ENCODE data around the gene SORCS3. TPM values are rescaled to one million over a fixed set of nuclear protein-coding genes. Genes with fewer than 3 reads are reported as not detected.

Gene SORCS3
- total RNA-seq, 2 donors from 2014 or later: not detected

DNA sequence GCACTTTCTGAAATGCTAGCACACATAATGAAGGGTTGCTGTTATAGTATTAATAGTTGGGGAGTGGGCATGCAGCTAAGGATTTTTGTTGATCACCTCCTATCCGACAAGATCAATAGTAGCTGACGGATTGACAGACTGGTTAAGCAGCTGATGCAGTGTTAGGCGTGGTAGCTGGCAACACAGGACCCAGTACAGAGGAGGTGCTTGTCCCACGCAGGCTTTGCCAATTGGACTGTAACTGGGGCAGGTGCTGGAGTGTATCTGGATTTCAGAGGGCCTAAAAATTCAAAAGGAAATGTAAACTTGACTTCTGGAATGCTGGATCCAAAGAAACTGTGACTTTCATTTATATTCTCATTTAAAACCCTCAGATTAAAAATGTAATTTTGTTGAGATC, 340.9 kb downstream of the SORCS3 start:
- no peak overlapping the region for H3K27ac Mint-ChIP-seq
- H3K27me3 Mint-ChIP-seq: peaks cover 0 to 5% of the 10 kb centered on the region in 2 donors
- no peak overlapping the region for H3K4me3 Mint-ChIP-seq
- ATAC-seq: no peak
- no peak for DNase-seq (ENCODE audit: low spot score)
- H3K9me3 Mint-ChIP-seq: peaks cover 4% of the 10 kb centered on the region
- no peaks in the 10 kb centered on the region for H3K4me1 Mint-ChIP-seq (ENCODE audit: low read depth in 2 of 2)
- H3K36me3 Mint-ChIP-seq: no peaks in the 10 kb centered on the region

DNA sequence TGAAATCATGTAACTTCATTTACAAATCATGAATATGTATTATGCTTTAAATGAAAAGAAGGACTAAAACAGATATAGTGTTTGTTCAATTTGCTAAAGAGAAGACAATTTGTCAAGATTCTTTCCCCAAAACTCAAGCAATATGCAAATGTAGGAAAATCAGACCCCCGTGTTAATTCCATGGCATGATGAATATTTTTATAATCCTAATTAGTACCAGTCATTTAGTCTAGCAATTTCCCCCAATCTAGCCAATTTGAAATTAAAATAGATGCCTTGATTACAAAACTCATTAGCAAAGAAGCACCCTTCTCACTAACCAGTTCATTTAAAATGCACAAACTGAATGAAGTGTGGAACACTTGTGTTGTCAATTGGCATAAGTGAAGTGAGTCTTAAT, 347.6 kb downstream of the SORCS3 start:
- Mint-ChIP-seq H3K27me3 (no peaks in the 10 kb centered on the region), H3K4me3 (no peak overlapping the region), H3K36me3 (no peaks in the 10 kb centered on the region), H3K27ac (no peak overlapping the region), H3K9me3 (peaks cover 6% of the 10 kb centered on the region), H3K4me1 (ENCODE audit: low read depth in 2 of 2) (no peaks in the 10 kb centered on the region)
- ATAC-seq (no peak), DNase-seq (ENCODE audit: low spot score) (no peak)

DNA sequence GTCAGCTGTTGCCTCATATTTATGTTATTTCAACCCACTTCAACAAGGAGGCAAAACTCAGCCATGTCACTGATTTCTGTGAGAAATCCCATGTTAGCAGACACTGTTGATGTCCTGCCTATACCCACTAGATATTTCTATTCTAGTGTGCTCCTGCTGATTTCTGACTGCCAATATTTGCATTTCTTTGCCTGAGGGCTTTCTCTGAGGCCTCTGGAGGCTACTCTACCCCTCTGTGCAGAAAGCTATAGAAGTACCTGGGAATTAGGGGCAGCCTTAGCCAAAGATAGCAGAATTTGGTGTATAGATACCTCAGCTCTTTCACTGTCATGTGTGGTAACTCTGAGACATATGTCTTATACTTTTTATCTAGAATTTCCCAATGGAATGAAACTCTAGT, 348.8 kb downstream of the SORCS3 start:
- Mint-ChIP-seq H3K4me1 (ENCODE audit: low read depth in 2 of 2) (no peaks in the 10 kb centered on the region), H3K27me3 (no peaks in the 10 kb centered on the region)
- no peak for ATAC-seq

DNA sequence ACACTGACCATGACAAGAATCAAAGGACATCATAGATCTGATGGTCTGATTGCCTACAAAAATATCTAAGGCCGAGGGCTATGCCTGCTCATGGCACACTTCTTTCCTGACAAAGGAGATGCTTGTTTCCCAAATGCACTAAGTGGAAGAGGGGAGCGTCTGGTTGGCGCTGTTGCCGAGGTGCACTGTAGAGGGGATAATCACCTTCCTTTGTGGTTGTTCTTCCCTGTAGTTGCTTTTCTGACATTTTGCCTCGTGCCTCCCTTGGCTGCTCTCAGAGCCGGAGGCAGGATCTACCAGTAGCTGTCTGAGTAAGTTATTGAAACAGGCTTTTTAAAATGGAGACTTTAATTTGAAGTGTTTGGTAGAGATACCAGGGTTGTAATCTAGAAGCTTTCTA, 352.0 kb downstream of the SORCS3 start:
- H3K36me3 Mint-ChIP-seq: no peaks in the 10 kb centered on the region
- peaks cover 8% of the 10 kb centered on the region for H3K9me3 Mint-ChIP-seq
- no peak for DNase-seq (ENCODE audit: low spot score)
- no peak overlapping the region for H3K27ac Mint-ChIP-seq
- no peaks in the 10 kb centered on the region for H3K27me3 Mint-ChIP-seq
- H3K4me1 Mint-ChIP-seq (ENCODE audit: low read depth in 2 of 2): no peaks in the 10 kb centered on the region
- no peak for ATAC-seq
- no peak overlapping the region for H3K4me3 Mint-ChIP-seq

More for the DNA sequence above, 348.8 kb downstream of the SORCS3 start:
- H3K27ac Mint-ChIP-seq: no peak overlapping the region
- H3K9me3 Mint-ChIP-seq: peaks cover 4% of the 10 kb centered on the region
- H3K4me3 Mint-ChIP-seq: no peak overlapping the region
- no peaks in the 10 kb centered on the region for H3K36me3 Mint-ChIP-seq
- no peak for DNase-seq (ENCODE audit: low spot score)

DNA sequence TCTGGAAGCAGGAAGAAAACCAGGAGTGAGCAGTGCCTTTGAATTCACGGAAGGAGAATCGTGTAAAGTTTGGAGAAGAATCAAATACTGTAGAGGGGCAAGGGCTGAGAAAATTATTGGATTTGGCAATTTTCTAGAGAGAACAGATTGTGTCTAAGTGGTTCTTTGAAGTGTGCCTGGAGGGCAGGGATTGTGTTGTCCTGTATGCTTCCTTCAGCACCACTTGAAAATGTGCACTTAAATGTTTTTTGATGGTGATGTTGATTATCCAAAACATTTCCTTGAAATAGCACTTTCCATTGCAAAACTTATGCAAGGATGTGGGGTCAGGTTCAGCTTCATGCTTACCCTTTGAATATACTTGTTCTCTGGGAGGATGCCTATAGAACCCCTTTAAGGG, 360.2 kb downstream of the SORCS3 start:
- Mint-ChIP-seq H3K4me3 (no peak overlapping the region), H3K27ac (no peak overlapping the region), H3K27me3 (peaks cover 5 to 7% of the 10 kb centered on the region in 2 donors), H3K4me1 (ENCODE audit: low read depth in 2 of 2) (no peaks in the 10 kb centered on the region), H3K36me3 (no peaks in the 10 kb centered on the region), H3K9me3 (peaks cover 12% of the 10 kb centered on the region)
- ATAC-seq (no peak), DNase-seq (ENCODE audit: low spot score) (no peak)

DNA sequence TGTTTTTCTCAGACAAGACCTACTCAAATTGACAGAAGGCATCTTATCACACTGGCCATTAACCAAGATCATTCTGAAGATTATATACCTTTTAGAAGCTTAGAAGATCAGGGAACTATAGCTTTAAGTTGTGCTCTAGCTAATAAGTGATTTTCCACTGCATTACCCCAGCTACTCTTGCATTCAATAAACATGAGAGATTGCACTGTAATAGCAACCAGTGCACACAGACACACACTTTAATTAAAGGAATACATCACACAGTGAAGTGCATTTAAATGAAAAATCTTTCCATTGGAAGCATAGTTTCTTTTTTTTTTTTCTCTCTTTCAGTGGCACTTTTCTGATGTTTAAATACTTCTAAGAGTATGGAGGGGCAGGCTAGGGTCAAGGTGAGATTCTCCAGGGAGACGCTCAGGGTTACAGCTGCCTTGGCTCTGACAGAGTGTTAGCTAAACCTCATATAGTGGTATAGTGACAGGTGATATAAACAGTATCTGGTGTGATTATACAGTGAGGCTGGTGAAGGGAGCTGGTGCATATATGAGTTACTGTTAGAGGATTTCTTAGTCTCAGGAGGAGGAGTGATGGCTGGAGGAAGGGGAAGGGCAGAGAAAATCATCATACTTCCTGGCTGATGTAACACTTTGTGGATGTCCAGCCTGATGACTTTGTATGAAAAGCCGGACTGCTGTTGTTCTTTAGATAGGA, 369.5 kb downstream of the SORCS3 start:
- Mint-ChIP-seq H3K36me3 (no peaks in the 10 kb centered on the region), H3K27ac (no peak overlapping the region), H3K9me3 (peaks cover 7% of the 10 kb centered on the region), H3K4me3 (no peak overlapping the region), H3K4me1 (ENCODE audit: low read depth in 2 of 2) (no peaks in the 10 kb centered on the region), H3K27me3 (no peaks in the 10 kb centered on the region)
- ATAC-seq (no peak), DNase-seq (ENCODE audit: low spot score) (no peak)

DNA sequence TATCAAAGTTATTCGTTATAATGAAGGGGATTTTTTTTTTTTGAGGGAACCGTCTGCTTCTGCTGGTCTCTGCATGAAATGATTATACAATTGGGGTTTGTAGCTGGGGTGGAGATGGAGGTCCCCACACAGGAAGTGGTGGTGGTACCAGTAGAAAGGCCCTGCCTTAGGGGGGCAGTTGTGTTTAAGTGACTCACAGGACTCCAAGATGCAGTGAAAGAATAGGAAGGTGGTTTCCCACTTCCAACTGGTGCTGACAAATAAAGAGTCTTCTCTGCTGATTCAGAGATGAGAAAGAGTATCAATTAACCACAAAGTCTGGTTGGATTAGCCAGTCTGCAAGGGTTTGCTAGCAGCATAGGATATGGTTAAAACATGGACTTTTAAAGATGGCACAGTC, 376.0 kb downstream of the SORCS3 start:
- no peaks in the 10 kb centered on the region for H3K36me3 Mint-ChIP-seq
- H3K4me3 Mint-ChIP-seq: no peak overlapping the region
- ATAC-seq (no peak), DNase-seq (ENCODE audit: low spot score) (no peak)
- no peaks in the 10 kb centered on the region for H3K27me3 Mint-ChIP-seq
- H3K9me3 Mint-ChIP-seq: peaks cover 3% of the 10 kb centered on the region
- no peak overlapping the region for H3K27ac Mint-ChIP-seq
- no peaks in the 10 kb centered on the region for H3K4me1 Mint-ChIP-seq (ENCODE audit: low read depth in 2 of 2)

DNA sequence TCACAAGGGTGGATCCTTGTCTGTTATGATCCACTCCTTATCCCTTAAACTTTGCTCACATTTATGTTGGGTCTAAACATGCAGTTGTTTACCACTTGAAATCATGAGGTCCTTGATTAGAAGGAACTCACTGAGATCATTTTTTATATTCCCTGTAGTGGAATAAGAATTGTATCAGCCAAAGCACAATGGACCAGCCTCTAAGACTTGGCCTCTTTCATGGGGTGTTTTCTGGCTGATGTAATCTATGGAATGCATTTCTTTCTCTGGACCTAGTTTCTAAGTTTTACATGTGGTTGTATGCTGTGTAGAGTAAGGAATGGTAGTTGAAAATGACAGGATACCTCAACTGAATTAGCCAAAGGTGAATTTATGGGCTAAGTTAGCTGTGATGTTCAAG, 376.6 kb downstream of the SORCS3 start:
- Mint-ChIP-seq H3K4me1 (ENCODE audit: low read depth in 2 of 2) (no peaks in the 10 kb centered on the region), H3K27me3 (no peaks in the 10 kb centered on the region), H3K9me3 (peaks cover 3% of the 10 kb centered on the region), H3K4me3 (no peak overlapping the region), H3K27ac (no peak overlapping the region), H3K36me3 (no peaks in the 10 kb centered on the region)
- DNase-seq (ENCODE audit: low spot score) (no peak), ATAC-seq (no peak)

DNA sequence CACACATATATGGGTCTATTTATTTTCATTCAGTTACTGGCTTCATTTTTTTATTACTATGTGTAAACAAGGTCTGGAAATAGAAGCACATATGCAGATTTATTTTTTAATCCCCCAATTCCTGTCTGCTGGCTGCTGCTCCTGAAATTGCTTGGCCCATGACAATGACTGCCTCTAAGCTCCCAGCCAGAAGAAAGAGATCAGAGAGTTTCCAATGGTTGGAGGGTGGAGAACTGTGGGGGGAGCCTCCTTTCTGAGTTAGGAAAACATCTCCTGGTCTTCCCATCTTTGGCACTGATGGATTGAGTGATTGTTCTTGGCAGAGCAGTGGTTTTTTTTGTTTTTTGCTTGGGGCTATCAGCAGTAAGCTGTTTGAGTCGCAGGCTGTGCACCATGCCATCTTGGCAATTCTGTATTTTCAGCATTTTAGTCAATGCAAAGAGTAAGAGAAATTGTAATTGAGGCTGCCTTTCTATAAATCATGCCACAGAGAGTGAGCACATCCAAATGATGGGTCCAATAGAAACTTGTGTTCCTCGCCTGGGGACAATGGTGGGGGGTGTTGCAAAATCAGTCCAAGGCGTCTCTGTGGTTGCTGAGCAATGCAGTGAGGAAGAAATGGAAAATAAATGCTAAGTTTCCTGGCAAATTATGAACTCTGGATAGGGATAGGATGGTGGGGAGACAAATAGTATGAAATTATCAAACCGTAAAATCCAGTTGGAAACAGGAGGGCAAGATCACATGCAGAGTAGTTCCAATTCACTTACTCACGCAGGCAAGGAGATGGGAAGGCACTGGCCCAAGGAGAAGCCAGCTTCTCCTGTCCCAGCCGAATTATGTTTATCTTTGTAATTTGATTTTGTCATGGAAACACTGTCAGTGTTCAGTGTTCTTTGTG, 382.4 kb downstream of the SORCS3 start:
- H3K9me3 Mint-ChIP-seq: peaks cover 3% of the 10 kb centered on the region
- H3K4me1 Mint-ChIP-seq (ENCODE audit: low read depth in 2 of 2): no peaks in the 10 kb centered on the region
- H3K27me3 Mint-ChIP-seq: peaks cover 0 to 5% of the 10 kb centered on the region in 2 donors
- DNase-seq (ENCODE audit: low spot score) (no peak), ATAC-seq (no peak)
- no peaks in the 10 kb centered on the region for H3K36me3 Mint-ChIP-seq
- H3K27ac Mint-ChIP-seq: no peak overlapping the region
- H3K4me3 Mint-ChIP-seq: no peak overlapping the region

DNA sequence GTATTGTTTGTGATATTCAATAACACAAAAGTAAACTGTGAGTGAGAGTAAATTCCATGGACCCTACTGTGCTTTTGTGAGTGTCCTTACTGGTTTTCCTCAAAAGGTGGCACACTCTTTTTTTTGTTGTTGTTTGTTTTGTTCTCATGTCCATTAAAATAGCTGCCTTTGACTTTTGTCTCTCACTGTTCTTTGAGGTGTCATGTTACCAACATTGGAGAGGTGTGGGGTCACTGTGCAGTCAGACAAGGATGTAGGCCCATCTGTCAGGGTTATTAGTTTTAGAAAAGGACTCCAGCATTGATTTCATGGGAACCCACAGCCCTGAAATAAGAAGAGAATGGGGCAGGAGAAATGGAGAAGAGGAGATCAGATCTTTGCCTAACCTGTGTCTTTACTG, 383.1 kb downstream of the SORCS3 start:
- H3K4me1 Mint-ChIP-seq (ENCODE audit: low read depth in 2 of 2): no peaks in the 10 kb centered on the region
- H3K27me3 Mint-ChIP-seq: peaks cover 0 to 7% of the 10 kb centered on the region in 2 donors
- H3K9me3 Mint-ChIP-seq: no peaks in the 10 kb centered on the region
- H3K4me3 Mint-ChIP-seq: no peak overlapping the region
- no peaks in the 10 kb centered on the region for H3K36me3 Mint-ChIP-seq
- ATAC-seq (no peak), DNase-seq (ENCODE audit: low spot score) (no peak)
- no peak overlapping the region for H3K27ac Mint-ChIP-seq

DNA sequence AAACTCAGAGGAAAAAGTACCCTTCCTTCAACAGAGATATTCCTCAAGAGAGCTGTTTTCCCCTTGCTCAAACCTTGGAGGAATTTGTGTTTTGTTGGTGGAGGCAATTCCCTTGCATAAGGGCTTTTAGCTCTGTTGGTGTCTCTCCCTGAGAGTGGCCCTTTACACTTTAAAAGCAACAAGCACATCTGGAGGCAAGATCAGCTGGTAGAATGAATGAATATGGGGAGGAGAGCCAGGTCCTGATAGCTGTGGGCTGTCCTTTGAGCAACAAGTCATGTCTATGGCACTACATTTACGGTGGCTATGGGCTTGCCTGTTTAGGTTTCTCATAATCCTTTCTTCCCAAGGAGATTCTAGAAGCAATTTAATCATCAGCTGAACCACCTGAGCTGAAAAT, 384.0 kb downstream of the SORCS3 start:
- H3K4me3 Mint-ChIP-seq: no peak overlapping the region
- no peaks in the 10 kb centered on the region for H3K9me3 Mint-ChIP-seq
- H3K36me3 Mint-ChIP-seq: no peaks in the 10 kb centered on the region

DNA sequence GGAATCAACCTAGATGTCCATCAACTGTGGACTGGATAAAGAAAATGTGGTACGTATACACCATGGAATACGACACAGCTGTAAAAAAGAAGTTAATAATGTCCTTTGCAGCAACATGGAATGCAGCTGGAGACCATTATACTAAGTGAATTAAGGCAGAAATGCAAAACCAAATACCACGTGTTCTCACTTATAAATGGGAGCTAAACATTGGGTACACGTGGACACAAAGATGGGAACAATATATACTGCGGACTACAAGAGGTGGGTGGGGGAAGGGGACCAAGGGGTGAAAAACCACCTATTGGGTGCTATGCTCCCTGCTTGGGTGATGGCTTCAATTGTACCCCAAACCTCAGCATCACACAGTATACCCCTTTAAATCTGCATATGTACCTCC, 385.5 kb downstream of the SORCS3 start:
- H3K27me3 Mint-ChIP-seq: peaks cover 0 to 7% of the 10 kb centered on the region in 2 donors
- H3K4me3 Mint-ChIP-seq: no peak overlapping the region
- no peak overlapping the region for H3K27ac Mint-ChIP-seq
- DNase-seq (ENCODE audit: low spot score) (no peak), ATAC-seq (no peak)
- no peaks in the 10 kb centered on the region for H3K9me3 Mint-ChIP-seq
- no peaks in the 10 kb centered on the region for H3K4me1 Mint-ChIP-seq (ENCODE audit: low read depth in 2 of 2)
- no peaks in the 10 kb centered on the region for H3K36me3 Mint-ChIP-seq

More for the DNA sequence above, 384.0 kb downstream of the SORCS3 start:
- H3K27me3 Mint-ChIP-seq: peaks cover 0 to 7% of the 10 kb centered on the region in 2 donors
- no peak overlapping the region for H3K27ac Mint-ChIP-seq
- H3K4me1 Mint-ChIP-seq (ENCODE audit: low read depth in 2 of 2): no peaks in the 10 kb centered on the region
- no peak for ATAC-seq
- no peak for DNase-seq (ENCODE audit: low spot score)

DNA sequence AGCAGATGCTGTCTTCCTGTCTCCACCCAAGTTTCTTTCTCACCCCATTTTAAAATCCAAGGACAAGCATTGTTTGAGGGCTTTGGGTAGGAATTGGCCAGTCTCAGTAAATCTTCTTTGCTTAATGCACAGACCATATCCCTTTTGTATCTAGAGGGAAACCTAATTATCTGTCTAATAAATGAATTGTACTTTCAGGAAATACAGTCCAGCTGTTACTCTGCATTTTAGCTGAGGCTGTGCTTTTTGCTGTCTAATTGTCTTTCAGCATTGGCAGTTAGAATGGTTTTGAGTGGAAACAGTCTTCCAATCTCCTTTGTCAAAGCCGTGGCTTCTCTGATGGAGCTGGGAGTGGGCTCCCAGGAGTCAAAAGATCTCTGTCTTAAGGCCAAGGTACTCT, 388.2 kb downstream of the SORCS3 start:
- no peak for ATAC-seq

DNA sequence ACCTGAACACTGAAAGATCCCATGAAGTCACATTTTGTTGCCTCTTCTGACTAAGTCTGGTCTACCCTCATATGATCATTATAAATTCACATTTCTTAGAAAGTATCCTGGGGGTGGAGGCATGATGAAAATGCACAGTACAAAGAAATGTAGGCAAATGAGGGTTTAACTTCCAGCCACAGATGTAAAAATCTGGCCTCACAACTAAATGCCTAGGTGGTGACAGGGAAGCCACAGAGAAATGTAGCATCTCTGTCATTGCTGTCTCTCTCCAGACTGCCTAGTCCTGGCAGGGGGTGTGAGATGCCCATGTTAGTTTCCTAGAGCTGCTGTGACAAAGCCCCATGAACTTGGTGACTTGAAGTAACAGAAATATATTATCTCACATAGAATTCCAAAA, 395.9 kb downstream of the SORCS3 start:
- ATAC-seq (no peak), DNase-seq (ENCODE audit: low spot score) (no peak)
- no peaks in the 10 kb centered on the region for H3K4me1 Mint-ChIP-seq (ENCODE audit: low read depth in 2 of 2)
- H3K36me3 Mint-ChIP-seq: no peaks in the 10 kb centered on the region
- no peak overlapping the region for H3K27ac Mint-ChIP-seq
- H3K9me3 Mint-ChIP-seq: peaks cover 3% of the 10 kb centered on the region
- no peak overlapping the region for H3K4me3 Mint-ChIP-seq
- H3K27me3 Mint-ChIP-seq: no peaks in the 10 kb centered on the region

More for the DNA sequence above, 388.2 kb downstream of the SORCS3 start:
- Mint-ChIP-seq H3K4me1 (ENCODE audit: low read depth in 2 of 2) (no peaks in the 10 kb centered on the region), H3K27ac (no peak overlapping the region), H3K9me3 (no peaks in the 10 kb centered on the region), H3K36me3 (no peaks in the 10 kb centered on the region), H3K27me3 (peaks cover 0 to 7% of the 10 kb centered on the region in 2 donors), H3K4me3 (no peak overlapping the region)
- DNase-seq (ENCODE audit: low spot score): no peak
